Uterus (tissue), 4 donors: Measurements from ENCODE around the gene RBMS3. TPM values are rescaled to one million over a fixed set of nuclear protein-coding genes. Genes with fewer than 3 reads are reported as not detected.

Source experiments
- DNase-seq, 2 donors: peaks; one replicate each; pipeline ENCODE4 v3.0.0-alpha.2; 2019 to 2020
- H3K27ac ChIP-seq, 2 donors: fragments of 200-600 bp; sonication (generic); 1 replicate in 1 of 2; 2 replicates in 1 of 2; pipeline ENCODE4 v1.5.1; 2016 to 2018
- H3K27me3 ChIP-seq, 2 donors: fragments of 200-600 bp; sonication (generic); one replicate each; pipeline ENCODE4 v1.5.1; 2018 to 2019; ENCODE audit warnings: control low read depth in 1 of 2
- H3K36me3 ChIP-seq, 2 donors: fragments of 200-600 bp; sonication (generic); one replicate each; pipeline ENCODE4 v1.5.1; 2019; ENCODE audit warnings: control low read depth in 1 of 2
- H3K4me1 ChIP-seq, 2 donors: fragments of 200-600 bp; sonication (generic); one replicate each; pipeline ENCODE4 v1.5.1; 2018 to 2019; ENCODE audit warnings: control low read depth in 1 of 2
- H3K4me3 ChIP-seq, 2 donors: fragments of 200-600 bp; sonication (generic); 1 replicate in 1 of 2; 2 replicates in 1 of 2; pipeline ENCODE4 v1.5.1; 2018 to 2019; ENCODE audit warnings: mild to moderate bottlenecking in 1 of 2
- H3K9me3 ChIP-seq, 2 donors: fragments of 200-600 bp; sonication (generic); one replicate each; pipeline ENCODE4 v1.5.1; 2019; ENCODE audit warnings: control low read depth in 1 of 2
- CTCF ChIP-seq, 4 experiments: fragments of 200-600 bp in 2 of 4; fragments of 450-650 bp in 2 of 4; sonication (generic) in 2 of 4; IDR thresholded peaks; one replicate each; pipeline ENCODE4 v1.5.1; 2016 to 2019; ENCODE audit warnings: antibody characterized with exemption in 4 of 4, mild to moderate bottlenecking in 2 of 4, moderate library complexity in 1 of 4
- POLR2A ChIP-seq, 2 donors: fragments of 450-650 bp; IDR thresholded peaks; one replicate each; pipeline ENCODE4 v1.6.1; 2016; ENCODE audit warnings: antibody characterized with exemption in 2 of 2, mild to moderate bottlenecking in 1 of 2, moderate library complexity in 1 of 2
- intact Hi-C: fragments of 100-400 bp; cut with DNase I; formaldehyde crosslinking; loops from one replicate; pipeline ENCODE4 v1.15.1; 2023; ENCODE audit warnings: low total_unique reads
- total RNA-seq, 4 donors: library from RNA; depleted of rRNA in 3 of 4; stranded (reverse); fragments of >200 nt in 3 of 4; gene quantifications; one replicate each; pipeline versions ENCODE4 v1.1.0 to v1.2.4, GENCODE V29; 2014 to 2023
- donor health status: DM: yes; HTN: yes; CAD: no.

The RBMS3 gene
- total RNA-seq, 4 donors from 2014 or later: 45.9 to 113 (median 75.4) TPM

GRCh38 chr3:29481249-29481648 is 200.4 kb downstream of the RBMS3 start:
- DNase-seq: no peak
- TF ChIP-seq POLR2A (IDR thresholded peaks at IDR 0.05) (no peak), CTCF (IDR thresholded peaks at IDR 0.05) (no peak)
- intact Hi-C loops: no loop called here
- no peak overlapping the region for H3K4me3 ChIP-seq
- no peaks in the 10 kb centered on the region for H3K36me3 ChIP-seq
- no peaks in the 10 kb centered on the region for H3K9me3 ChIP-seq
- H3K4me1 ChIP-seq: no peaks in the 10 kb centered on the region
- no peak overlapping the region for H3K27ac ChIP-seq
- no peaks in the 10 kb centered on the region for H3K27me3 ChIP-seq

- Histone ChIP-seq H3K9me3 (no peaks in the 10 kb centered on the region), H3K4me1 (no peaks in the 10 kb centered on the region), H3K4me3 (no peak overlapping the region), H3K27me3 (no peaks in the 10 kb centered on the region), H3K36me3 (no peaks in the 10 kb centered on the region), H3K27ac (no peak overlapping the region)
- TF ChIP-seq CTCF (IDR thresholded peaks at IDR 0.05) (no peak), POLR2A (IDR thresholded peaks at IDR 0.05) (no peak)
- no peak for DNase-seq
- intact Hi-C loops: no loop called here
Measured at GRCh38 chr3:29481969-29482767, 201.3 kb downstream of the RBMS3 start.

GRCh38 chr3:29484633-29485032 is 203.8 kb downstream of the RBMS3 start:
- Histone ChIP-seq H3K27ac (no peak overlapping the region), H3K27me3 (no peaks in the 10 kb centered on the region), H3K4me1 (no peaks in the 10 kb centered on the region), H3K36me3 (no peaks in the 10 kb centered on the region), H3K9me3 (no peaks in the 10 kb centered on the region), H3K4me3 (no peak overlapping the region)
- TF ChIP-seq CTCF (IDR thresholded peaks at IDR 0.05) (no peak), POLR2A (IDR thresholded peaks at IDR 0.05) (no peak)
- DNase-seq: no peak
- intact Hi-C loops: no loop called here

GRCh38 chr3:29486096-29486495 is 205.2 kb downstream of the RBMS3 start:
- no peaks in the 10 kb centered on the region for H3K36me3 ChIP-seq
- H3K27me3 ChIP-seq: no peaks in the 10 kb centered on the region
- no peaks in the 10 kb centered on the region for H3K4me1 ChIP-seq
- no peak overlapping the region for H3K4me3 ChIP-seq
- no peaks in the 10 kb centered on the region for H3K9me3 ChIP-seq
- H3K27ac ChIP-seq: no peak overlapping the region
- intact Hi-C loops: no loop called here
- no peak for TF ChIP-seq POLR2A (IDR thresholded peaks at IDR 0.05)
- TF ChIP-seq CTCF (IDR thresholded peaks at IDR 0.05): no peak
- no peak for DNase-seq

- no peaks in the 10 kb centered on the region for H3K9me3 ChIP-seq
- no peak for DNase-seq
- H3K36me3 ChIP-seq: no peaks in the 10 kb centered on the region
- no peak for TF ChIP-seq POLR2A (IDR thresholded peaks at IDR 0.05)
- no peak for TF ChIP-seq CTCF (IDR thresholded peaks at IDR 0.05)
- no peak overlapping the region for H3K4me3 ChIP-seq
- no peak overlapping the region for H3K27ac ChIP-seq
- intact Hi-C loops: no loop called here
- no peaks in the 10 kb centered on the region for H3K27me3 ChIP-seq
- no peaks in the 10 kb centered on the region for H3K4me1 ChIP-seq
Measured at GRCh38 chr3:29486917-29487316, 206.0 kb downstream of the RBMS3 start.
